GM12878 (cell line): ENCODE measurements around the gene CACNA2D3. TPM values are rescaled to one million over a fixed set of nuclear protein-coding genes. Genes with fewer than 3 reads are reported as not detected.

Source experiments
- BCLAF1 ChIP-seq: fragments of 450-650 bp; IDR thresholded peaks from 2 replicates; pipeline ENCODE4 v1.6.1; 2017; ENCODE audit warnings: antibody characterized with exemption, mild to moderate bottlenecking, moderate library complexity
- E4F1 ChIP-seq: fragments of 450-650 bp; IDR thresholded peaks from 2 replicates; pipeline ENCODE4 v1.6.1; 2018; ENCODE audit warnings: borderline replicate concordance, mild to moderate bottlenecking; ENCODE audit not compliant: partially characterized antibody
- MYC ChIP-seq: IDR thresholded peaks from 2 replicates; pipeline ENCODE4 v1.6.1; 2011; ENCODE audit warnings: mild to moderate bottlenecking, low read length, moderate library complexity, inconsistent platforms; ENCODE audit not compliant: insufficient read depth, insufficient replicate concordance, insufficient read length, severe bottlenecking
- NFXL1 ChIP-seq: fragments of 450-650 bp; IDR thresholded peaks from 2 replicates; pipeline ENCODE4 v1.6.1; 2017; ENCODE audit warnings: antibody characterized with exemption, mild to moderate bottlenecking, borderline replicate concordance
- POLR2AphosphoS2 ChIP-seq: IDR thresholded peaks from 2 replicates; pipeline ENCODE4 v1.6.1; 2011; ENCODE audit warnings: low read depth, mild to moderate bottlenecking, low read length, improper control_type of control experiment, moderate library complexity
- USF1 ChIP-seq: IDR thresholded peaks from 2 replicates; pipeline ENCODE4 v1.6.1; 2011; ENCODE audit warnings: borderline replicate concordance, low read depth, mild to moderate bottlenecking, moderate library complexity, mixed read lengths, low read length; ENCODE audit not compliant: insufficient read depth; ENCODE audit errors: extremely low read length
- polyA plus RNA-seq, 11 experiments: library from polyadenylated mRNA; depleted of rRNA in 4 of 11; unstranded in 6 of 11; stranded (reverse) in 5 of 11; fragments of >200 nt; fragmentation: Nextera tagmentation in 4 of 11; fragmentation: Illumina TruSeq in 1 of 11; extraction: Ambion mirVana in 4 of 11; extraction: Trizol in 1 of 11; gene quantifications; 1 replicate in 1 of 11; 2 replicates in 10 of 11; pipeline versions ENCODE4 v1.2.1 to v1.2.3, GENCODE V29; 2011 to 2016; ENCODE audit warnings: inconsistent platforms in 2 of 11, missing spikeins in 2 of 11, low read depth in 1 of 11
- total RNA-seq, 4 experiments: library from RNA; depleted of rRNA in 3 of 4; stranded (reverse); fragments of >200 nt in 3 of 4; fragmentation: Illumina TruSeq in 1 of 4; extraction: Trizol in 1 of 4; gene quantifications; 2 replicates each; pipeline versions ENCODE4 v1.2.1 to v1.2.3, GENCODE V29; 2013 to 2021
- TF ChIP-seq, protein P1 (sequence below): IDR thresholded peaks from 2 replicates; pipeline ENCODE4 v1.6.1; 2011; ENCODE audit warnings: borderline replicate concordance, low read depth, mild to moderate bottlenecking, moderate library complexity, low read length; ENCODE audit not compliant: insufficient read depth, poor library complexity, severe bottlenecking

CACNA2D3 gene
- total and polyA plus RNA-seq, 10 of the 15 experiments (the other 5 are each of a cell fraction or from before 2014, with no cell fraction given): not detected

- no peak for TF ChIP-seq USF1
- TF ChIP-seq, protein P1, sequence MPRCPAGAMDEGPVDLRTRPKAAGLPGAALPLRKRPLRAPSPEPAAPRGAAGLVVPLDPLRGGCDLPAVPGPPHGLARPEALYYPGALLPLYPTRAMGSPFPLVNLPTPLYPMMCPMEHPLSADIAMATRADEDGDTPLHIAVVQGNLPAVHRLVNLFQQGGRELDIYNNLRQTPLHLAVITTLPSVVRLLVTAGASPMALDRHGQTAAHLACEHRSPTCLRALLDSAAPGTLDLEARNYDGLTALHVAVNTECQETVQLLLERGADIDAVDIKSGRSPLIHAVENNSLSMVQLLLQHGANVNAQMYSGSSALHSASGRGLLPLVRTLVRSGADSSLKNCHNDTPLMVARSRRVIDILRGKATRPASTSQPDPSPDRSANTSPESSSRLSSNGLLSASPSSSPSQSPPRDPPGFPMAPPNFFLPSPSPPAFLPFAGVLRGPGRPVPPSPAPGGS: no peak
- TF ChIP-seq POLR2AphosphoS2: no peak
- no peak for TF ChIP-seq MYC
- no peak for TF ChIP-seq NFXL1
- no peak for TF ChIP-seq BCLAF1
- no peak for TF ChIP-seq E4F1
Measured at GRCh38 chr3:54341811-54342210, 219.5 kb downstream of the CACNA2D3 start (continued).
